Globus pallidus (tissue), 1 donor: ENCODE results near the gene TMEM201.
A peak's percentile ranks its signal among the peaks of the same experiment; 100 is the strongest.
"Not testable (repeated sequence)": the region's sequence is repeated elsewhere in the genome, so short reads cannot be mapped to it uniquely, and the experiment has no call there.

ENCODE experiments used
- DNase-seq: peaks from one replicate; pipeline ENCODE4 v3.0.0-alpha.2; 2015; ENCODE audit warnings: low spot score

The TMEM201 gene

GRCh38 chr1:9621032-9621431 lies 32.3 kb downstream of the TMEM201 start:
- no peak for DNase-seq

GRCh38 chr1:9624081-9624480 lies 35.4 kb downstream of the TMEM201 start:
- DNase-seq = no peak

GRCh38 chr1:9625030-9625429 lies 36.3 kb downstream of the TMEM201 start:
- not testable (repeated sequence) for DNase-seq

GRCh38 chr1:9626201-9626608 lies 37.5 kb downstream of the TMEM201 start:
- no peak for DNase-seq

GRCh38 chr1:9628541-9629444 lies 40.1 kb downstream of the TMEM201 start:
- DNase-seq = no peak

- peak; percentile 45 for DNase-seq
Measured at GRCh38 chr1:9629445-9630201, 40.9 kb downstream of the TMEM201 start.

GRCh38 chr1:9630331-9631111 lies 41.8 kb downstream of the TMEM201 start:
- no peak for DNase-seq

GRCh38 chr1:9631613-9632012 lies 42.9 kb downstream of the TMEM201 start:
- no peak for DNase-seq

- no peak for DNase-seq
Measured at GRCh38 chr1:9633493-9633892, 44.8 kb downstream of the TMEM201 start.

- DNase-seq = no peak
Measured at GRCh38 chr1:9634582-9634981, 45.9 kb downstream of the TMEM201 start.

GRCh38 chr1:9639227-9639626 lies 50.5 kb downstream of the TMEM201 start:
- no peak for DNase-seq

GRCh38 chr1:9643351-9644256 lies 54.9 kb downstream of the TMEM201 start:
- no peak for DNase-seq

- no peak for DNase-seq
Measured at GRCh38 chr1:9646037-9646436, 57.3 kb downstream of the TMEM201 start.

- no peak for DNase-seq
Measured at GRCh38 chr1:9648171-9648570, 59.5 kb downstream of the TMEM201 start.

GRCh38 chr1:9649769-9650168 lies 61.1 kb downstream of the TMEM201 start:
- no peak for DNase-seq

GRCh38 chr1:9651220-9651564 lies 62.5 kb downstream of the TMEM201 start:
- DNase-seq = no peak

GRCh38 chr1:9651565-9652378 lies 63.1 kb downstream of the TMEM201 start, which contains the start of gene PIK3CD:
TSS of gene PIK3CD (plus strand) at chr1:9651731. CDS start at chr1:9710456, 58,725 bp downstream.
- no peak for DNase-seq

GRCh38 chr1:9652379-9653209 lies 63.9 kb downstream of the TMEM201 start:
- DNase-seq = no peak

GRCh38 chr1:9653210-9653490 lies 64.4 kb downstream of the TMEM201 start:
- DNase-seq = no peak
